K562 (cell line): Measurements from ENCODE around the gene ARMC12. TPM values are rescaled to one million over a fixed set of nuclear protein-coding genes. Genes with fewer than 3 reads are reported as not detected.

ENCODE experiments used
- BRCA1 ChIP-seq, 2 experiments: fragments of 450-650 bp in 1 of 2; sonication (generic) in 1 of 2; formaldehyde crosslinking in 1 of 2; IDR thresholded peaks; 2 replicates each; pipeline versions ENCODE4 v1.5.0 to v1.6.1; 2017 to 2020; ENCODE audit warnings: mild to moderate bottlenecking in 1 of 2, missing genetic modification reagents in 1 of 2
- BRD9 ChIP-seq: fragments of 450-650 bp; IDR thresholded peaks from 2 replicates; pipeline ENCODE4 v1.6.1; 2018; ENCODE audit warnings: low read depth; ENCODE audit not compliant: partially characterized antibody
- CCAR2 ChIP-seq: fragments of 200-400 bp; formaldehyde crosslinking; IDR thresholded peaks from 2 replicates; pipeline ENCODE4 v1.6.1; 2017; ENCODE audit warnings: mild to moderate bottlenecking, low read depth, low read length
- CHD1 ChIP-seq: fragments of 200-600 bp; sonication (generic); IDR thresholded peaks from one replicate; pipeline ENCODE4 v1.6.1; 2012; ENCODE audit warnings: mild to moderate bottlenecking, moderate library complexity, low read length, inconsistent platforms
- E2F3 ChIP-seq: fragments of 250-450 bp; sonication (Bioruptor Pico); IDR thresholded peaks from 2 replicates; pipeline ENCODE4 v1.4.0; 2020; ENCODE audit warnings: mild to moderate bottlenecking
- ELF4 ChIP-seq: fragments of 450-650 bp; formaldehyde crosslinking; IDR thresholded peaks from 2 replicates; pipeline ENCODE4 v1.4.0; 2022; ENCODE audit warnings: missing genetic modification characterization
- GTF2F1 ChIP-seq: IDR thresholded peaks from 2 replicates; pipeline ENCODE4 v1.6.1; 2011; ENCODE audit warnings: low read depth, low read length, improper control_type of control experiment
- MEF2A ChIP-seq: IDR thresholded peaks from 2 replicates; pipeline ENCODE4 v1.6.1; 2011; ENCODE audit warnings: low read depth, mild to moderate bottlenecking, low read length, moderate library complexity; ENCODE audit not compliant: control insufficient read depth
- MTA1 ChIP-seq: fragments of 450-650 bp; IDR thresholded peaks from 2 replicates; pipeline ENCODE4 v1.6.1; 2017; ENCODE audit warnings: borderline replicate concordance
- NFYB ChIP-seq: IDR thresholded peaks from 2 replicates; pipeline ENCODE4 v1.6.1; 2011; ENCODE audit warnings: mild to moderate bottlenecking, moderate library complexity; ENCODE audit not compliant: insufficient read length; ENCODE audit errors: extremely low read depth
- NUFIP1 ChIP-seq: fragments of 450-650 bp; IDR thresholded peaks from 2 replicates; pipeline ENCODE4 v1.6.1; 2018; ENCODE audit not compliant: partially characterized antibody
- PML ChIP-seq: IDR thresholded peaks from 2 replicates; pipeline ENCODE4 v1.6.1; 2012; ENCODE audit warnings: low read length, inconsistent platforms
- PRPF4 ChIP-seq: fragments of 200-400 bp; formaldehyde crosslinking; IDR thresholded peaks from one replicate; pipeline ENCODE4 v1.6.1; 2017; ENCODE audit warnings: low read length, low read depth, mild to moderate bottlenecking; ENCODE audit not compliant: insufficient read depth, poor library complexity, severe bottlenecking
- RBM39 ChIP-seq: fragments of 200-400 bp; formaldehyde crosslinking; optimal IDR thresholded peaks from 2 replicates; pipeline ENCODE3; 2018; ENCODE audit warnings: low read depth, low read length
- RFX7 ChIP-seq: fragments of 250-450 bp; sonication (Bioruptor Pico); IDR thresholded peaks from 2 replicates; pipeline ENCODE4 v1.5.1; 2021; ENCODE audit warnings: mild to moderate bottlenecking
- SIN3B ChIP-seq: fragments of 450-650 bp; IDR thresholded peaks from 2 replicates; pipeline ENCODE4 v1.6.1; 2017; ENCODE audit warnings: low read depth, mild to moderate bottlenecking, moderate library complexity
- SMAD1 ChIP-seq: fragments of 150-350 bp; IDR thresholded peaks from 2 replicates; pipeline ENCODE4 v1.6.1; 2014; ENCODE audit warnings: low read length, low read depth; ENCODE audit not compliant: partially characterized antibody
- TARDBP ChIP-seq: fragments of 450-650 bp; IDR thresholded peaks from 2 replicates; pipeline ENCODE4 v1.6.1; 2016
- XRCC5 ChIP-seq: fragments of 200-400 bp; formaldehyde crosslinking; IDR thresholded peaks from 2 replicates; pipeline ENCODE4 v1.6.1; 2017; ENCODE audit warnings: low read depth, mild to moderate bottlenecking, low read length
- ZBTB8A ChIP-seq: fragments of 450-650 bp; IDR thresholded peaks from 2 replicates; pipeline ENCODE4 v1.6.1; 2018; ENCODE audit warnings: mild to moderate bottlenecking, moderate library complexity; ENCODE audit not compliant: partially characterized antibody
- ZFP30 ChIP-seq: fragments of 250-450 bp; sonication (Bioruptor Pico); IDR thresholded peaks from 2 replicates; pipeline ENCODE4 v1.8.0; 2022; ENCODE audit warnings: moderate library complexity, mild to moderate bottlenecking, inconsistent platforms, borderline replicate concordance
- ZNF165 ChIP-seq: fragments of 250-450 bp; sonication (Bioruptor Pico); IDR thresholded peaks from 2 replicates; pipeline ENCODE4 v1.4.0; 2020; ENCODE audit warnings: borderline replicate concordance
- ZNF41 ChIP-seq: fragments of 250-450 bp; sonication (Bioruptor Pico); conservative IDR thresholded peaks from 2 replicates; pipeline ENCODE4 v1.4.0; 2020; ENCODE audit warnings: mild to moderate bottlenecking
- ZNF436 ChIP-seq: fragments of 250-450, 450-650 bp; sonication (Bioruptor Pico); formaldehyde crosslinking; IDR thresholded peaks from 2 replicates; pipeline ENCODE4 v1.7.0; 2020; ENCODE audit warnings: mild to moderate bottlenecking
- ZNF707 ChIP-seq: fragments of 250-450 bp; sonication (Bioruptor Pico); conservative IDR thresholded peaks from 2 replicates; pipeline ENCODE4 v1.8.0; 2022; ENCODE audit warnings: inconsistent platforms, mild to moderate bottlenecking, moderate library complexity
- ZNF830 ChIP-seq: fragments of 250-450 bp; sonication (Bioruptor Pico); IDR thresholded peaks from 2 replicates; pipeline ENCODE4 v1.5.0; 2021; ENCODE audit warnings: mild to moderate bottlenecking
- polyA plus RNA-seq, 8 experiments: library from polyadenylated mRNA; depleted of rRNA in 4 of 8; stranded (reverse) in 5 of 8; unstranded in 3 of 8; fragments of >200 nt; fragmentation: Nextera tagmentation in 2 of 8; fragmentation: Illumina TruSeq in 1 of 8; extraction: Ambion mirVana in 2 of 8; extraction: Trizol in 1 of 8; gene quantifications; 2 replicates each; pipeline versions ENCODE4 v1.2.1 to v1.2.3, GENCODE V29; 2011 to 2014; ENCODE audit warnings: inconsistent platforms in 1 of 8, missing spikeins in 1 of 8
- total RNA-seq, 7 experiments: library from RNA; depleted of rRNA in 6 of 7; stranded (reverse); fragments of >200 nt in 6 of 7; fragmentation: Illumina TruSeq in 2 of 7; extraction: Trizol in 2 of 7; gene quantifications; 2 replicates each; pipeline versions ENCODE4 v1.2.1 to v1.2.3, GENCODE V29; 2011 to 2021; ENCODE audit warnings: low replicate concordance in 1 of 7
- TF ChIP-seq, protein P1 (sequence below): sonication (generic); formaldehyde crosslinking; IDR thresholded peaks from 2 replicates; pipeline ENCODE4 v1.8.1; 2023; ENCODE audit warnings: mild to moderate bottlenecking, missing genetic modification reagents
- TF ChIP-seq, protein P2 (sequence below): fragments of 450-650 bp; conservative IDR thresholded peaks from 2 replicates; pipeline ENCODE4 v1.6.1; 2016; ENCODE audit warnings: missing genetic modification characterization, low read depth, mild to moderate bottlenecking, control low read depth, missing compliant biosample characterization

ARMC12 gene
- total and polyA plus RNA-seq, 9 of the 15 experiments (the other 6 are each of a cell fraction or from before 2014, with no cell fraction given) = 0.09 to 0.58 (median 0.31) TPM; not detected in 3

DNA sequence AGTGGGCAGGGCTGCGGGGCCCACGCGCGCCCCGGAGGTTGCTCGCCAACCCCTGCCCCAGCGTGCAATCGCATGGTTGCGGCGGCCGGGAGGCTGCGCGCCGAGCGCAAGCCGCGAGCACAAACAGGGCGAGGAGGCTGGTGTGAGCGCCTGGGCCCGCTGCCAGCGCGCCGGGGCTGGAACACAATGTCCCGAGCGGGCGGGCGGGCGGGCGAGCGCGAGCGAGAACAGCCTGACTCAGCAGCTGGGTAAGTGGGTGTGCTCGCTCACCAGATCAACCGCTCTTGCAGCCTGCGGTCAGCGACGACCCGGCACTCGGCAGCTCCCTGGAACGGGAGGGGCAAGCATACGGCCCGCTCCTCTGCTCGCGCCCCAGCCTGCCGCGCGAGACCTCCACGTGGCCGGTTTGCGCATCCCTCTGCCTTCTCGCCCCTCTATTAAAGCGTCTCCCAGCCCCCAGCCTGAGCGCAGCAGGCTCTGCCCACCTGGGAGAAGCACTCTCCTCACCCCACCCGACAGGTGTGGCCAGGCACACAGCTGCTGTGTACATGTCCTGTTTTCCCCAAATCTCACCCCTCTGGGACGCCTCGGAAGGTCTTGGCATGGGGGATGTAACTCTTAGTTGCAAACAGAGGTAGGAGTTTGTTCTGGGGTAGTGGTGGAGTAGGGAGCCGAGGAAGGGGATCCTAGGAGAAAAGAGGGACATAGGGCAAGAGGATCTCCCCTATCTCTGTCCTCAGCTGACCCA lies 8.7 kb upstream of the ARMC12 start (continued):
- TF ChIP-seq, protein P1, sequence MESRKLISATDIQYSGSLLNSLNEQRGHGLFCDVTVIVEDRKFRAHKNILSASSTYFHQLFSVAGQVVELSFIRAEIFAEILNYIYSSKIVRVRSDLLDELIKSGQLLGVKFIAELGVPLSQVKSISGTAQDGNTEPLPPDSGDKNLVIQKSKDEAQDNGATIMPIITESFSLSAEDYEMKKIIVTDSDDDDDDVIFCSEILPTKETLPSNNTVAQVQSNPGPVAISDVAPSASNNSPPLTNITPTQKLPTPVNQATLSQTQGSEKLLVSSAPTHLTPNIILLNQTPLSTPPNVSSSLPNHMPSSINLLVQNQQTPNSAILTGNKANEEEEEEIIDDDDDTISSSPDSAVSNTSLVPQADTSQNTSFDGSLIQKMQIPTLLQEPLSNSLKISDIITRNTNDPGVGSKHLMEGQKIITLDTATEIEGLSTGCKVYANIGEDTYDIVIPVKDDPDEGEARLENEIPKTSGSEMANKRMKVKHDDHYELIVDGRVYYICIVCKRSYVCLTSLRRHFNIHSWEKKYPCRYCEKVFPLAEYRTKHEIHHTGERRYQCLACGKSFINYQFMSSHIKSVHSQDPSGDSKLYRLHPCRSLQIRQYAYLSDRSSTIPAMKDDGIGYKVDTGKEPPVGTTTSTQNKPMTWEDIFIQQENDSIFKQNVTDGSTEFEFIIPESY (CRISPR knock-in tag) = 0 out of 2 replicates have a peak, but pooled peaks have one; percentile 31
- TF ChIP-seq ZNF436 (CRISPR knock-in tag) (no peak), BRCA1 (IDR thresholded peaks at IDR 0.05) (no peak), BRCA1 (CRISPR knock-in tag; IDR thresholded peaks at IDR 0.05) (no peak), GTF2F1 (peak; percentile 63), PML (no peak), XRCC5 (0 out of 2 replicates have a peak, but pooled peaks have one; percentile 27), SMAD1 (peak; percentile 72), ZBTB8A (no peak), NFYB (no peak), CHD1 (no peak), E2F3 (CRISPR knock-in tag) (peak; percentile 77), SIN3B (no peak), ZNF41 (CRISPR knock-in tag) (no peak), RBM39 (no peak), BRD9 (peak; percentile 91), TARDBP (peak; percentile 29; the same call in 1 of the 2 replicates), ZNF830 (CRISPR knock-in tag) (no peak), ZNF165 (CRISPR knock-in tag) (no peak), MTA1 (peak; percentile 34; the same call in 1 of the 2 replicates), CCAR2 (no peak), RFX7 (CRISPR knock-in tag) (no peak), MEF2A (no peak), PRPF4 (no peak), ELF4 (CRISPR knock-in tag) (no peak), ZNF707 (CRISPR knock-in tag) (no peak), NUFIP1 (no peak), ZFP30 (CRISPR knock-in tag) (no peak)
- TF ChIP-seq, protein P2, sequence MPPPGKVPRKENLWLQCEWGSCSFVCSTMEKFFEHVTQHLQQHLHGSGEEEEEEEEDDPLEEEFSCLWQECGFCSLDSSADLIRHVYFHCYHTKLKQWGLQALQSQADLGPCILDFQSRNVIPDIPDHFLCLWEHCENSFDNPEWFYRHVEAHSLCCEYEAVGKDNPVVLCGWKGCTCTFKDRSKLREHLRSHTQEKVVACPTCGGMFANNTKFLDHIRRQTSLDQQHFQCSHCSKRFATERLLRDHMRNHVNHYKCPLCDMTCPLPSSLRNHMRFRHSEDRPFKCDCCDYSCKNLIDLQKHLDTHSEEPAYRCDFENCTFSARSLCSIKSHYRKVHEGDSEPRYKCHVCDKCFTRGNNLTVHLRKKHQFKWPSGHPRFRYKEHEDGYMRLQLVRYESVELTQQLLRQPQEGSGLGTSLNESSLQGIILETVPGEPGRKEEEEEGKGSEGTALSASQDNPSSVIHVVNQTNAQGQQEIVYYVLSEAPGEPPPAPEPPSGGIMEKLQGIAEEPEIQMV (tag) = no peak
